NB4 (cell line): ENCODE data around the gene GIMAP1.

Experiments
- DNase-seq: peaks from one replicate; pipeline ENCODE4 v3.0.0; 2010; ENCODE audit warnings: low read depth
- H3K4me3 ChIP-seq: one replicate; pipeline ENCODE4 v1.5.1; 2011; ENCODE audit warnings: mild to moderate bottlenecking, low read depth, low read length, moderate library complexity
- CTCF ChIP-seq: IDR thresholded peaks from one replicate; pipeline ENCODE4 v1.5.1; 2012; ENCODE audit warnings: low read depth, low read length
- MAX ChIP-seq: IDR thresholded peaks from 2 replicates; pipeline ENCODE4 v1.6.1; 2011; ENCODE audit warnings: low read depth, low read length
- MYC ChIP-seq: IDR thresholded peaks from 2 replicates; pipeline ENCODE4 v1.6.1; 2011; ENCODE audit warnings: low read depth, low read length
- POLR2A ChIP-seq: IDR thresholded peaks from 2 replicates; pipeline ENCODE4 v1.6.1; 2011; ENCODE audit warnings: mild to moderate bottlenecking; ENCODE audit not compliant: insufficient read length; ENCODE audit errors: extremely low read depth

Gene GIMAP1

GRCh38 chr7:150744041-150744656, 27.7 kb downstream of the GIMAP1 start:
- no peak overlapping the region for H3K4me3 ChIP-seq
- TF ChIP-seq CTCF (no peak), MAX (no peak), POLR2A (no peak), MYC (no peak)
- DNase-seq = no peak

- no peak overlapping the region for H3K4me3 ChIP-seq
- TF ChIP-seq POLR2A (no peak), MYC (no peak), MAX (no peak), CTCF (no peak)
- no peak for DNase-seq
Observed at GRCh38 chr7:150745086-150745485, 28.7 kb downstream of the GIMAP1 start.

- no peak for DNase-seq
- no peak overlapping the region for H3K4me3 ChIP-seq
- TF ChIP-seq CTCF (no peak), MAX (no peak), POLR2A (no peak), MYC (no peak)
Observed at GRCh38 chr7:150745876-150746275, 29.5 kb downstream of the GIMAP1 start.

- H3K4me3 ChIP-seq = no peak overlapping the region
- DNase-seq = no peak
- TF ChIP-seq MAX = no peak
- no peak for TF ChIP-seq POLR2A
- no peak for TF ChIP-seq CTCF
- TF ChIP-seq MYC = no peak
Observed at GRCh38 chr7:150746921-150747320, 30.5 kb downstream of the GIMAP1 start.

GRCh38 chr7:150748376-150748775, 32.0 kb downstream of the GIMAP1 start:
- DNase-seq = no peak
- TF ChIP-seq MYC = no peak
- no peak overlapping the region for H3K4me3 ChIP-seq

GRCh38 chr7:150751702-150752101, 35.3 kb downstream of the GIMAP1 start:
- no peak overlapping the region for H3K4me3 ChIP-seq
- no peak for DNase-seq
- TF ChIP-seq MYC (no peak), POLR2A (no peak), CTCF (no peak), MAX (no peak)
